GM19239 (cell line): ENCODE data around the gene S100A8.
"Not testable (repeated sequence)": the region's sequence is repeated elsewhere in the genome, so short reads cannot be mapped to it uniquely, and the experiment has no call there.

Experiments
- DNase-seq: peaks from one replicate; pipeline ENCODE4 v3.0.0; 2011; ENCODE audit warnings: low spot score; ENCODE audit not compliant: insufficient read length
- FAIRE-seq: peaks from 2 replicates; lab custom pipeline; 2011; peaks lifted over from hg19 to GRCh38; lab: Jason Lieb, UNC

The S100A8 gene

GRCh38 chr1:153390938-153391710 is at the start of gene S100A8:
Gene S100A8 (minus strand): TSS chr1:153391073. CDS start chr1:153390535, 538 bp downstream.
- DNase-seq (no peak), FAIRE-seq (no peak)

- no peak for FAIRE-seq
- no peak for DNase-seq
Observed at GRCh38 chr1:153439273-153439672, 48.4 kb upstream of the S100A8 start.

GRCh38 chr1:153438599-153438998 is 47.7 kb upstream of the S100A8 start:
- no peak for FAIRE-seq

GRCh38 chr1:153437236-153437635 is 46.4 kb upstream of the S100A8 start:
- DNase-seq, result no peak
- no peak for FAIRE-seq

More at GRCh38 chr1:153438599-153438998, 47.7 kb upstream of the S100A8 start:
- no peak for DNase-seq

- FAIRE-seq, result no peak
Observed at GRCh38 chr1:153434746-153435455, 44.0 kb upstream of the S100A8 start.

GRCh38 chr1:153432874-153433681 is 42.2 kb upstream of the S100A8 start:
- no peak for FAIRE-seq
- no peak for DNase-seq

More at GRCh38 chr1:153434746-153435455, 44.0 kb upstream of the S100A8 start:
- no peak for DNase-seq

GRCh38 chr1:153431928-153432327 is 41.1 kb upstream of the S100A8 start:
- no peak for DNase-seq
- no peak for FAIRE-seq

- no peak for FAIRE-seq
- DNase-seq, result no peak
Observed at GRCh38 chr1:153431427-153431826, 40.6 kb upstream of the S100A8 start.

- no peak for FAIRE-seq
- no peak for DNase-seq
Observed at GRCh38 chr1:153431002-153431401, 40.1 kb upstream of the S100A8 start.

GRCh38 chr1:153430561-153430960 is 39.7 kb upstream of the S100A8 start:
- no peak for FAIRE-seq

GRCh38 chr1:153430166-153430553 is 39.3 kb upstream of the S100A8 start:
- no peak for FAIRE-seq
- no peak for DNase-seq

More at GRCh38 chr1:153430561-153430960, 39.7 kb upstream of the S100A8 start:
- DNase-seq, result no peak

- DNase-seq (no peak), FAIRE-seq (no peak)
Observed at GRCh38 chr1:153429266-153430165, 38.6 kb upstream of the S100A8 start.

- DNase-seq (no peak), FAIRE-seq (no peak)
Observed at GRCh38 chr1:153428791-153429190, 37.9 kb upstream of the S100A8 start.

GRCh38 chr1:153428073-153428638 is 37.3 kb upstream of the S100A8 start:
- no peak for DNase-seq
- no peak for FAIRE-seq

- FAIRE-seq, result no peak
- DNase-seq, result no peak
Observed at GRCh38 chr1:153426809-153427208, 35.9 kb upstream of the S100A8 start.

GRCh38 chr1:153422450-153423068 is 31.7 kb upstream of the S100A8 start:
- DNase-seq (peak; percentile 41), FAIRE-seq (peak; percentile 71)

- FAIRE-seq (no peak), DNase-seq (no peak)
Observed at GRCh38 chr1:153420306-153420705, 29.4 kb upstream of the S100A8 start.

- not testable (repeated sequence) for FAIRE-seq
Observed at GRCh38 chr1:153419436-153419793, 28.5 kb upstream of the S100A8 start.

More at GRCh38 chr1:153419436-153419793, 28.5 kb upstream of the S100A8 start:
- not testable (repeated sequence) for DNase-seq
